GM08714 (cell line): ENCODE measurements around the gene BUD23.
A peak's percentile ranks its signal among the peaks of the same experiment; 100 is the strongest.
"Not testable (repeated sequence)": the region's sequence is repeated elsewhere in the genome, so short reads cannot be mapped to it uniquely, and the experiment has no call there.

Experiments used
- H3K4me3 ChIP-seq: fragments of 200-500 bp; sonication (Bioruptor generic); 2 replicates; pipeline ENCODE4 v1.5.1; 2014; ENCODE audit warnings: mild to moderate bottlenecking, low read length, inconsistent platforms
- ZNF274 ChIP-seq: IDR thresholded peaks from 2 replicates; pipeline ENCODE4 v1.6.1; 2012; ENCODE audit warnings: mild to moderate bottlenecking, low read depth, low read length

The BUD23 gene

DNA sequence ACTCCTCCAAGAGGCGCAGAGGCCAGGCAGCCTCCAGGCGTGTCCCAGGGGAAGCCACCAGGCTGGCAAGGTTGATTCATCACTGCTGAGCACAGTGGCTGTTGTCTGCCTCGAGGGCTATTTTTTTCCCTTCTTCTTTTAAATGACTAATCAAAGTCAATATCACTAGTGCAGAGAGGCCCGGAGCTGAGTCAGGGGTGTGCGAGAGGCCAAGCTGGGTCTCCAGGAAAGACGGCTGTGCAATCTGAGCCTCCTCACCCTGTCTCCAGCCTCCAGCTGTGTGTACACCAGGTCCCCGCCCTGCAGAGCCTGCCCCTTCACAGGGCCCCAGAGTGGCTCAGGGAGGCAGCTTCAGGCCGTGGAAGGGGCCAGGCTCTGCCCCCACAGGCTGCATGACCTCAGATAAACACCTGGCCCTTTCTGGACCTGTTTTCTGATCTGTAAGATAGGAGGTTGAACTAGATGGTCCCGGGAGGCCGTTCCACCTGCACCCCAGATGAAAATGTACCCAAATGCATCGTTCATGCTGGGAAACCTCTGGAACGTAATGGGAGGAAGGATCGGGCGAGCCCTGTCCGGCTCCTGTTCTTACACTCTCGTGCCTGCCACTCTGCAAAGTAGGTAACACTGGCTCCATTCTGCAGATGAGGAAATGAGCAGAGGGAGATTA, 32.4 kb downstream of the BUD23 start:
- no peak for TF ChIP-seq ZNF274
- H3K4me3 ChIP-seq, result no peak overlapping the region

DNA sequence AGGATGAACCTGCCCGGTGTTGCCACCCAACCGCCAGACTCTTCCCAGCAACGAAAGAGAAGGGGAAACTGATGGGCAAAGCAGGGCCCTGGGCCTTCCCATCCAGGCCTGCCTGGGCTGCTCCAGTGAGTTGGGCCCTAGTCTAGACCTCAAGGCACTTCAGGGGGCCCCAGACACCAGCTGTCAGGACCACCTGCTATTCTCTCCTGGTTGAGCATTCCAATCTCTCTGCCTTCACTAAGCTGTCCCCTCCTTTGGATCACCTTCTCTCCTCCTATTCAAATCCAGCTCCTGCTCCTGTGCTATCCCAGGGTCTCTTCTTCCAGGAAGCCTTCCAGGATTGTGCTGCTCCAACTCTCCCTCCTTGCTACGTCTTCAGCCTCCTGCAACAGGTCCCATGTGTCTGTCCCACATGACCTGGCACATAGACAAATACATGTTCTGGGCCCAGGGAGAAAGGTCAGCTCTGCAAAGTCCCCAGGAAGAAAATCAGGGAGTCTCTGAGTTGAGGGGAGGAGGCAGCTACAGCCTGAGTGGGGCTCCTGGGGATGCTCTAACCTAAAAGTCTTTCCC, 33.0 kb downstream of the BUD23 start:
- H3K4me3 ChIP-seq, result no peak overlapping the region
- no peak for TF ChIP-seq ZNF274

DNA sequence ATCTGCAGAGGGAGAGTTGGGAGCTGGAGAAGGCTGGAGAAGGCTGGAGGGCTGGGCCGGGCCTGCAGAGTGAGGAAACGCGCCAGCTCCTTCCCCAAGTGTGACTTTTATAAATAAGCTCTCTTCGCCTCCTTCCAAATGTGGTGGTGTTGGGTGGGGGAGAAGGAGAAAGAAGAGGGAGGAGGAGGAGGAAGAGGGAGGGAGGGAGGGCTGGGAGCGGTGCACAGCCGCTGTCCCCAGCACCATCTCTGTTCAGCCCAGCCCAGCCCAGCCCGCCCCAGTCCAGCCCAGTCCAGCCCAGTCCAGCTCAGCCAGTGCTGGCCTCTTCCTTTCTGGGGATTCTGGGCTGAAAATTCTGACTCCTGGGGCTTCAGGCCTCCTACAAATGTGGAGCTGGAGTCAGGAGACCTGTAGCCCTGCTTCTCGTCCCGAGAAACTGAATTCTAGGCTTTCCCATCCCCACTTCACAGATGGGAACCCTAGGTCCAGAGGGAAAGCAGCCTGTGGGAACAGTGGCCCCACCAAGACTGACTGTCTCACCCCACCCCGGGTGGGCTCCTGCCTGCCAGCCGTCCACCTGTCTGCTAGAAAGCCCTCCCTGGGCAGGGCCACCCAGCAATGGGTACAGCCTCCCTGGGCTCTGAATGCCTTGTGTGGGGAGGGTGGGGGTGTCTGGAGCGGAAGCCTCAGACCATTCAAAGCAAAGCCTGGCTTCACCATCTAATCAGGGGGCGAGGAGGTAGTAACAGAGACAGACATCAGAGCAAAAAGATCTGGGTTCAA, 33.8 kb downstream of the BUD23 start:
- no peak overlapping the region for H3K4me3 ChIP-seq

DNA sequence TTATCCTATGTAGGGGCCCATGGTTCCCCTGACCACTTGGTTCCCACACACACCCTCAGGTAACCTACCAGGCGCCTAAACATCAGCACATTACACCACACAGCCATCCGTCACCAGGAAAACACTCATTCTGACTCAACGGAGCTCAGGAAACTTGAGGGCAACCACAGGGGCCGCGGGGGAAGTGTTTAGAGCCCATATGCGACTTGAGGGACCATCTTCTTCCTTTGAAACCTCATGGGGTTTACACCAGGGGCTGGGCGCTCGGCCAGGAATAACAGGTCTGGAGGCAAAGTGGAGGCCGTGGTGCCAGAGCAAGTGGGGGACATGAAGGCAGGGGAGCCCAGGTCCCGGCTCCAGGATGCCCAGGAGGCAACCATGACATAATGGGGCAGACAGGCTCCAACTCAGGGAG, 34.6 kb downstream of the BUD23 start:
- TF ChIP-seq ZNF274, result no peak

More for the DNA sequence above, 33.8 kb downstream of the BUD23 start:
- TF ChIP-seq ZNF274, result no peak

DNA sequence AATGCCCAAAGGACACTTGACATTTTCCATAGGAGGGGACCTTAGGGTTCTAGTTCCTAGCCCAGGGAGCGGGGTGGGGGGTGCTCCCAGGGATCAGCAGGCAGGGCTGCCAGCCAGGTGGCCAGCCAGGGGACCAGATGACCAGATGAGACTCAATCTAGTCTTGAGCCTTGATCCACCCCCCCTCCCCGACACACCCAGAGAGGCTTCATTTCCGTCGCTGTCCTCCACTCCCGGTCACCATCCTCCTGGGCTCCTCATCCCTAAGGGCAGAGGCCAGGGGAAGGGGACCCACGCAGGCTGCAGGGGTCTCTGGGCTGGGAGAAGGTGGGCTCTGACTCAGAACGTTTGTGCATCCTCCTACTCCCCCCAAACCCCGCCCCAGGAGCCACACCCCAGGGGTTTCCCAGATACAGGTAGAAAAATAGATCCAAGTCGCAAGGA, 35.1 kb downstream of the BUD23 start:
- no peak for TF ChIP-seq ZNF274
- H3K4me3 ChIP-seq, result peak overlapping the region; percentile 74; the same call in 1 of the 2 replicates

More for the DNA sequence above, 34.6 kb downstream of the BUD23 start:
- no peak overlapping the region; the same call in 1 of the 2 replicates for H3K4me3 ChIP-seq

DNA sequence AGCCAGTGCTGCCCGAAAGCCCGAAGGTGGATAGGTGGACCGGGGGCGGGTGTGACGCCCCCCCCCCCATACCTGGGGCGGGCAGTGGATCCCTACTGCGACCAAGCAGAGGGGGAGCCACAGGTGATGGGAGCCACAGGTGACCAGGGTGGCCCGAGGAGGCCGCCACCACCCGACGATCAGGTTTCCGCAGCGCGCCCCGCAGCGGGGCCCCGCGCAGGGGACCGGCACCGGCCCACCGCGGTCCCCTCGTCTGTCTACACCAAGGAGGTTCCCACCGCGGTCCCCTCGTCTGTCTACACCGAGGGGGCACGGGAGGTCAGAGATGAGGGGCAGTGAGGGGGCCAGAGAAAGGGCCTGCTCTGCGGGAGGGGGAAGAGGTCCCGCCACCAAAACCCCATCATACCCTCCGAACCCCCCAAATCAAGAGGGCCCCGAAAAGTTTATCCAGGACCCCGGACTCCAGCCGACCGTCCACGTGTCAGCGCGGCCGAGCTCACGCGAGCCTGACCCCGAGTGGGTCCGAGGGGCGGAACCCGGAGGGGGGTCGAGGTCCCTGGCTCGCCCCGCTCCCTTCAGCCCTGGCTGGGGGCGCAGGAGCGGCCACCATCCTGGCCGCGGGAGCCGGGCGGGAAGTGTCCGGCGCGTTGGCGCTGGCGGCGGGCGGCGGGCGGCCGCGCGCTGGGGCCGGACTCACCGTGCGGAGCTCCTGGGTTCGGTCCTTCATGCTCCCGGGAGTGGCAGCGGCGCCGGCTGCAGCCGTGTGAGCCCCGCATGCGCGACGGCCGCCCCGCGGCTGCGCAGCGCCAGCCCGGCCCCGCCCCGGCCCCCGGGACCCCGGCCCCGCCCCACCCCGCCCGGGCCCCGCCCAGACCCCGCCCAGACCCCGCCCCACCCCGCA, 35.8 kb downstream of the BUD23 start, which contains the start of gene STX1A:
STX1A (minus strand) TSS at position 765 of the 901 bp plus-strand sequence; CDS start at position 727, 38 bp downstream.
- H3K4me3 ChIP-seq, result peak within 1 kb of the TSS; percentile 74
- TF ChIP-seq ZNF274, result no peak

DNA sequence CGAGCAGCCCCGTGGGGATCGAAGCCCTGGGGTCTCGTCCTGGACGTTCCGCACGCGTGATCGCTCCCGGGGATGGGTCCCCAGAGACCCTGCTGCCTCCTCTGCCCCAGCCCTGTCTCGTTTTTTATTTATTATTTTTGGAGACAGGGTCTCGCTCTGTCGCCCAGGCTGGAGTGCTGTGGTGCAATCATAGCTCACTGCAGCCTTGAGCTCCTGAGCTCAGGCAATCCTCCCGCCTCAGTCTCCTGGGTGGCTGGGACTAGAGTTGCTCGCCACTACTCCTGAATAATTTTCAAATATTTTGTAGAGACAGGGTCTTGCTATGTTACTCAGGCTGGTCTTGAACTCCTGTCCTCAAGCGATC, 36.4 kb downstream of the BUD23 start:
- TF ChIP-seq ZNF274, result no peak
- H3K4me3 ChIP-seq, result peak overlapping the region; percentile 30; the same call in 1 of the 2 replicates

DNA sequence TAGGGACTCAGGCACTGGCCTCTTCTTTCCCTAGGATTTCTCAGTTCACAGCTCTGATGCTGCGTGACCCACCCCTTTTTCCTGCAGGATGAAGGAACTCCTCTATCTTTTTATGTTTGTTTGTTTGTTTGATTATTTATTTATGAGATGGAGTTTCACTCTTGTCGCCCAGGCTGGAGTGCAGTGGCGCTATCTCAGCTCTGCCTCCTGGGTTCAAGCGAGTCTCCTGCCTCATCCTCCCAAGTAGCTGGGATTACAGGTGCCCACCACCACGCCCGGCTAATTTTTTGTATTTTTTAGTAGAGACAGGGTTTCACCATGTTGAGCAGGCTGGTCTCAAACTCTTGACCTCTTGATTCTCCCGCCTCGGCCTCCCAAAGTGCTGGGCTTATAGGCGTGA, 37.0 kb downstream of the BUD23 start:
- H3K4me3 ChIP-seq, result not testable (repeated sequence)

DNA sequence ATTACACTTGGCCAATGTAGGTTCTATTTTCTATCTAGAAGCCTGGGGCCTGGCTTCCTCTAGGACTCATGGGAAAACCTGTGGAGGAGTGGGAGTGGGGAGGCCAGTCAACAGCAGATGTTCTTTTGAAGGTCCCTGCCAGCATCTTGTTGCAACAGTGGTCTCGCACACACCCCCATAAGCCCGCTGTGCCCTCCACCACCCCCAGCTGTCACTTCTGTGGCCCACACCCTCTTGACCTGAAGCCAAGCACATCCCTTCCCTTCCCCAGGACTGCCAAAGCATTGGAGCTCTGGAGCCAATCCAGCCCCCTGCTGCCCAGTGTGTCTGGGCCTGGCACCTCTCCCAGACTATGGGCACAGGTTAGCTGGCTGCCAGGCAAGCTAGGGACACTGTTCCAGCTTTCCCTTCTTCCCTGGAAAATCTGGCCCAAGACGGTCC, 38.0 kb downstream of the BUD23 start:
- no peak for TF ChIP-seq ZNF274
- no peak overlapping the region for H3K4me3 ChIP-seq

DNA sequence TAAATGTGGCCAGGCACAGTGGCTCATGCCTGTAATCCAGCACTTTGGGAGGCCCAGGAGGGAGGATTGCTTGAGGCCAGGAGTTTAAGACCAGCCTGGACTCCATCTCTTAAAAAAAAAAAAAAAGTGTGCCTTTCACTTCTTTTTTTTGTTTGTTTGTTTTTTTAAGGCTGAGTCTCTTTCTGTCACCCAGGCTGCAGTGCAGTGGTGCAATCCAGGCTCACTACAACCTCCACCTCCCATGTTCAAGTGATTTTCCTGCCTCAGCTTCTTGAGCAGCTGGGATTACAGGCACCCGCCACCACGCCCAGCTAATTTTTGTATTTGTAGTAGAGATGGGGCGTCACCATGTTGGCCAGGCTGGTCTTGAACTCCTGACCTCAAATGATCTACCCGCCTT, 38.8 kb downstream of the BUD23 start:
- H3K4me3 ChIP-seq, result not testable (repeated sequence)

DNA sequence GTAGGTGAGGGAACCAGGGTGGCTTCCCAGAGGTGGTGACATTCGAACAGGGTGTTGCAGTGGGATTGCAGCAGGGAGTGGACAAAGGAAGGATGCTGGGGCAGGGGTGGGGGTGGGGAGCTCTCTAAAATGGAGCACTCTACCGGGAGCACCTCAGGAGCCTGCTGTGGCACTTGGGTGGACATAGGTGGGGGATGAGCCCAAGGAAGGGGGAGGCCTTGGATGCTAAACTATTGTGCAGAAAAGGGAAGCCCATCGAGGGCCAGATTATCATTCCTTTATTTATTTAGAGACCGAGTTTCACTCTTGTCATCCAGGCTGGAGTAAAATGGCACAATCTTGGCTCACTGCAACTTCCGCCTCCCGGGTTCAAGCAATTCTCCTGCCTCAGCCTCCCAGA, 39.4 kb downstream of the BUD23 start:
- TF ChIP-seq ZNF274, result no peak
- no peak overlapping the region for H3K4me3 ChIP-seq

DNA sequence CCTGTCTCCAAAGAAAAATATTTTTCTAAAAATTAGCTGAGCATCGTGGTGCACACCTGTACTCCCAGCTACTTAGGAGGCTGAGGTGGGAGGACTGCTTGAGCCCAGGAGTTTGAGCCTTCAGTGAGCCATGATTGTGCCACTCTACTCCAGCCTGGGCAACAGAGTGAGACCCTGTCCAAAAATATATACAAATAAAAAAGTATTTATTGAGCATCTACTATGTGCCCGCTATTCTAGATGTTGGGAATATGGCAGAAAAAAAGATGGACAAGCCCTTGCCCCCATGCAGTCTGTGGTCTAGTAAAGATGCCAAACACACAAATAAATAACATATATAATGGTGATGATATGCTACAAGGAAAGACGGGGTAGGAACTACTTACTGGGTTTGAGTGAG, 40.4 kb downstream of the BUD23 start:
- no peak overlapping the region for H3K4me3 ChIP-seq
- TF ChIP-seq ZNF274, result no peak

DNA sequence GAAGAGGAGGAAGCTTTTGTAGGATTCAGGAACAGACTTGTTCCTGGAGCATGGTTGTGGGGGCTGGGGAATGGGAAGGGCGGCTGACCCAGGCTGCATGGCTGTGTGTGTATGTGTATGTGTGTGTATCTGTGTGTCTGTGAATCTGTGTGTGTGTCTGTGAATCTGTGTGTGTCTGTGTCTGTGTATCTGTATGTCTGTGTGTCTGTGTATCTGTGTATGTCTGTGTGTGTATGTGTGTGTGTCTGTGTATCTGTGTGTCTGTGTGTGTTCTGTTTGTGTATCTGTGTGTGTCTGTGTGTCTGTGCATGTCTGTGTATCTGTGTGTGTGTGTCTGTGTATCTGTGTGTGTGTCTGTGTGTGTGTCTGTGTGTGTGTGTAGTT, 42.7 kb downstream of the BUD23 start:
- no peak for TF ChIP-seq ZNF274
- no peak overlapping the region for H3K4me3 ChIP-seq

DNA sequence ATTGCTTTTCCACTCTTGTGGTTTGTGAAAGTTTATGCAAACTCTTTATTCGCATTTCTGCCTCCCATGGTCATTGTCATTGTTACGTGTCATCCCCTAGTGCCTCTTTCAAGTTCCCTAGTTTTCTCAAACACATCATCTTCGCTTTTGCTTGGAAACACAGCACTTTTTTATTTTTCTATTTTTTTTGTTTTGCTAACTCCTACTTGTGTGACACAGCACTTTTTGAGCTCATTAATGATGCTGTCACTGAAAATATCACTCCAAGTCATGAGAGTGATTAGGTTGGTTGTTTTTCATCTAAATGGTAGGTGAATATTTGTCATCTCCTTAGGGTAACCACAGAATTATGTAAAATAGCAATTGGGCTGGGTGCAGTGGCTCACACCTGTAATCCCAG, 44.6 kb downstream of the BUD23 start:
- TF ChIP-seq ZNF274, result no peak
- no peak overlapping the region for H3K4me3 ChIP-seq
